Lower leg skin (tissue), 3 donors: Measurements from ENCODE around the gene GNG7.

Source experiments
- POLR2A ChIP-seq, 2 donors: fragments of 450-650 bp; IDR thresholded peaks; one replicate each; pipeline ENCODE4 v1.6.1; 2016 to 2017; ENCODE audit warnings: antibody characterized with exemption in 2 of 2, mild to moderate bottlenecking in 1 of 2, moderate library complexity in 1 of 2
- TF ChIP-seq, protein P1 (sequence below), 3 donors: fragments of 450-650 bp; IDR thresholded peaks; one replicate each; pipeline ENCODE4 v1.5.1; 2016; ENCODE audit warnings: antibody characterized with exemption in 3 of 3, mild to moderate bottlenecking in 3 of 3, moderate library complexity in 2 of 3

GRCh38 chr19:2703691-2704216 lies 1.3 kb upstream of the GNG7 start:
- TF ChIP-seq, protein P1, sequence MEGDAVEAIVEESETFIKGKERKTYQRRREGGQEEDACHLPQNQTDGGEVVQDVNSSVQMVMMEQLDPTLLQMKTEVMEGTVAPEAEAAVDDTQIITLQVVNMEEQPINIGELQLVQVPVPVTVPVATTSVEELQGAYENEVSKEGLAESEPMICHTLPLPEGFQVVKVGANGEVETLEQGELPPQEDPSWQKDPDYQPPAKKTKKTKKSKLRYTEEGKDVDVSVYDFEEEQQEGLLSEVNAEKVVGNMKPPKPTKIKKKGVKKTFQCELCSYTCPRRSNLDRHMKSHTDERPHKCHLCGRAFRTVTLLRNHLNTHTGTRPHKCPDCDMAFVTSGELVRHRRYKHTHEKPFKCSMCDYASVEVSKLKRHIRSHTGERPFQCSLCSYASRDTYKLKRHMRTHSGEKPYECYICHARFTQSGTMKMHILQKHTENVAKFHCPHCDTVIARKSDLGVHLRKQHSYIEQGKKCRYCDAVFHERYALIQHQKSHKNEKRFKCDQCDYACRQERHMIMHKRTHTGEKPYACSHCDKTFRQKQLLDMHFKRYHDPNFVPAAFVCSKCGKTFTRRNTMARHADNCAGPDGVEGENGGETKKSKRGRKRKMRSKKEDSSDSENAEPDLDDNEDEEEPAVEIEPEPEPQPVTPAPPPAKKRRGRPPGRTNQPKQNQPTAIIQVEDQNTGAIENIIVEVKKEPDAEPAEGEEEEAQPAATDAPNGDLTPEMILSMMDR (IDR thresholded peaks at IDR 0.05) = no peak
- TF ChIP-seq POLR2A (IDR thresholded peaks at IDR 0.05) = no peak
